Liver (tissue), 9 donors: ENCODE results near the gene MRPL40. TPM values are rescaled to one million over a fixed set of nuclear protein-coding genes. Genes with fewer than 3 reads are reported as not detected.

Experiments used
- DNase-seq: peaks from one replicate; pipeline ENCODE4 v3.0.0-alpha.2; 2017; ENCODE audit warnings: low spot score
- H3K27ac ChIP-seq, 2 donors: one replicate each; pipeline ENCODE4 v1.7.0; 2013; ENCODE audit warnings: inconsistent platforms in 2 of 2, low read length in 2 of 2, control low read depth in 1 of 2, low read depth in 1 of 2, mild to moderate bottlenecking in 1 of 2
- H3K27me3 ChIP-seq, 4 donors: one replicate each; pipeline versions ENCODE4 v1.6.1 to v1.7.0; 2013; ENCODE audit warnings: low read length in 3 of 4, inconsistent platforms in 1 of 4, mild to moderate bottlenecking in 1 of 4, moderate library complexity in 1 of 4; ENCODE audit not compliant: control insufficient read depth in 4 of 4, insufficient read depth in 4 of 4
- H3K36me3 ChIP-seq, 4 donors: one replicate each; pipeline versions ENCODE4 v1.6.1 to v1.7.0; 2013; ENCODE audit warnings: low read length in 3 of 4, mild to moderate bottlenecking in 3 of 4, low read depth in 1 of 4, moderate library complexity in 1 of 4; ENCODE audit not compliant: control insufficient read depth in 4 of 4, insufficient read depth in 3 of 4
- H3K4me1 ChIP-seq, 4 donors: one replicate each; pipeline versions ENCODE4 v1.6.1 to v1.7.0; 2013; ENCODE audit warnings: low read length in 3 of 4, mild to moderate bottlenecking in 3 of 4, moderate library complexity in 1 of 4; ENCODE audit not compliant: control insufficient read depth in 4 of 4, insufficient read depth in 4 of 4
- H3K4me3 ChIP-seq, 3 donors: one replicate each; pipeline versions ENCODE4 v1.6.1 to v1.7.0; 2013; ENCODE audit warnings: low read length in 3 of 3, control low read depth in 1 of 3, low read depth in 1 of 3, mild to moderate bottlenecking in 1 of 3
- H3K9ac ChIP-seq, 2 donors: one replicate each; pipeline ENCODE4 v1.7.0; 2013; ENCODE audit warnings: low read length in 2 of 2, mild to moderate bottlenecking in 2 of 2, moderate library complexity in 2 of 2, control low read depth in 1 of 2, low read depth in 1 of 2
- H3K9me3 ChIP-seq, 4 donors: one replicate each; pipeline versions ENCODE4 v1.6.1 to v1.7.0; 2013; ENCODE audit warnings: low read length in 3 of 4; ENCODE audit not compliant: control insufficient read depth in 4 of 4
- EGR1 ChIP-seq, 2 donors: IDR thresholded peaks; 2 replicates each; pipeline ENCODE4 v1.6.1; 2016 to 2018; ENCODE audit warnings: antibody characterized with exemption in 2 of 2, low read depth in 2 of 2
- FOXA1 ChIP-seq: IDR thresholded peaks from 2 replicates; pipeline ENCODE4 v1.6.1; 2016; ENCODE audit warnings: antibody characterized with exemption
- FOXA2 ChIP-seq: IDR thresholded peaks from 2 replicates; pipeline ENCODE4 v1.6.1; 2016; ENCODE audit warnings: antibody characterized with exemption
- GABPA ChIP-seq, 2 donors: IDR thresholded peaks in 1 of 2; conservative IDR thresholded peaks in 1 of 2; 2 replicates each; pipeline ENCODE4 v1.6.1; 2016; ENCODE audit warnings: antibody characterized with exemption in 2 of 2, mild to moderate bottlenecking in 1 of 2, moderate library complexity in 1 of 2
- HNF4A ChIP-seq, 2 donors: conservative IDR thresholded peaks; 2 replicates each; pipeline ENCODE4 v1.6.1; 2016; ENCODE audit warnings: antibody characterized with exemption in 2 of 2, mild to moderate bottlenecking in 2 of 2
- HNF4G ChIP-seq: IDR thresholded peaks from 2 replicates; pipeline ENCODE4 v1.6.1; 2016; ENCODE audit warnings: antibody characterized with exemption
- JUND ChIP-seq, 2 donors: IDR thresholded peaks; 2 replicates each; pipeline ENCODE4 v1.6.1; 2016; ENCODE audit warnings: antibody characterized with exemption in 2 of 2
- RXRA ChIP-seq, 2 donors: IDR thresholded peaks; 2 replicates each; pipeline ENCODE4 v1.6.1; 2017 to 2018; ENCODE audit warnings: antibody characterized with exemption in 2 of 2, mild to moderate bottlenecking in 1 of 2
- SP1 ChIP-seq: IDR thresholded peaks from 2 replicates; pipeline ENCODE4 v1.6.1; 2018; ENCODE audit warnings: antibody characterized with exemption, mild to moderate bottlenecking
- TAF1 ChIP-seq: conservative IDR thresholded peaks from 2 replicates; pipeline ENCODE4 v1.6.1; 2016; ENCODE audit warnings: antibody characterized with exemption, mild to moderate bottlenecking
- WGBS: extraction: QIAGEN DNeasy Blood & Tissue Kit; methylation state at CpG from one replicate; pipeline ENCODE4 v1.1.7; 2013; 5-methylcytosine and 5-hydroxymethylcytosine counted together
- polyA plus RNA-seq, 2 donors: library from polyadenylated mRNA; stranded (reverse) in 1 of 2; unstranded in 1 of 2; fragments of 200-250 nt in 1 of 2; fragments of >200 nt in 1 of 2; fragmentation: Nextera tagmentation in 1 of 2; extraction: Ambion mirVana in 1 of 2; gene quantifications; one replicate each; pipeline versions ENCODE4 v1.2.1 to v1.2.3, GENCODE V29; 2013 to 2015
- total RNA-seq, 2 donors: library from RNA; depleted of rRNA; stranded (reverse); fragments of >200 nt; gene quantifications; one replicate each; pipeline ENCODE4 v1.2.3, GENCODE V29; 2014
- TF ChIP-seq, protein P1 (sequence below): IDR thresholded peaks from 2 replicates; pipeline ENCODE4 v1.6.1; 2016; ENCODE audit warnings: antibody characterized with exemption, mild to moderate bottlenecking
- TF ChIP-seq, protein P2 (sequence below): fragments of 150-350 bp; IDR thresholded peaks from 2 replicates; pipeline ENCODE4 v1.5.1; 2017; ENCODE audit warnings: improper control_type of control experiment, low read depth, low read length; ENCODE audit not compliant: missing input control
- TF ChIP-seq, protein P3 (sequence below): IDR thresholded peaks from 2 replicates; pipeline ENCODE4 v1.6.1; 2016; ENCODE audit warnings: antibody characterized with exemption
- donor health status: healthy.
- donor health status: healthy.
- donor health status: healthy.
- donor health status: healthy.
- donor health status: healthy.

MRPL40 gene
- total and polyA plus RNA-seq, 4 donors, result 11.3 to 52.0 (median 27.7) TPM

DNA sequence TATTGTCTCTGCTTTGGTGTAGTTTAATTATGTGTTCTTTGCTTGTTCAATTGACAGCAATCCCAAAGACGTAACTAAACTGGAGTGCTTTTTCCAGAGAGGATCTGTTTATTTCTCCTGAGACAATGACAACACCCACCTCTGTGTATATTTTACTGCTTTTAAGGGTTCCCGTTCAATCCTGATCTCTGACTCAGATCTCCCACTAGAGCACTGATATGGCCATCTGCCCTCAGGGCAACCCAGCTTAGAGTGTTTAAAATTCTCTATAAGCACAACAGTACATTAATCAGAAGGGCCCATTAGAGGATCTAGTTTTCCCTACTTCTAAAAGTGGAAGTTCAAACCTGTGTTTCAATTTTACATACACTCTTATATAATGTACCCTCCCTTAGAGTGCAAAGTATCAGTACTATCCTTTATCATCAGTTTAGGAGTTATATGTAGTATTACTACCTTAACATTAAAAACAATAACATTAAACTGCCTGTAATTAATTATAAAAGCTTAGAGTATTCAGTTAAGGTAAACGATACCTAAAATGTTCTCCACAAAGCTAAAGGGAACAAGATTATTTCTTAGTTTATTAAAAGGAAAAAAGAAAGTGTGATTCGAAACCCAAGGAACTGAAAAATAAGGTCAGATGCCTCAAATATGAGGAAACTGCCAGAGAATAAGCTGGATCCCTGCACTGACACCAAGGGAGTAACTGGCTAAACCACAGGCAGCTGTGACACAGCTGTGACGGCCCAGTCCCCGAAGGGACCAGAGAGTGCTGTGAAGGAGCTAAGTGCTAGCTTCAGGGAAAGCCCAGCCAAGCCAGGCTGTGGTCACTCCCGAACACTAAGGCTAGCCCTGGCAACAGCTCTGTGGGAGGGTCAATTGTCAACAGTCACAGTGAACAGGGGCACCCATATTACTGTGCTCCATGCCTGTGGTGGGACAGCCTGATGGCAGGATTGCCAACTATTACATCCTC lies 31.4 kb downstream of the MRPL40 start:
- 81% methylated on average over 7 of the region's 7 CpGs for WGBS
- DNase-seq, result no peak
- TF ChIP-seq RXRA (IDR thresholded peaks at IDR 0.05), result no peak
- TF ChIP-seq, protein P1, sequence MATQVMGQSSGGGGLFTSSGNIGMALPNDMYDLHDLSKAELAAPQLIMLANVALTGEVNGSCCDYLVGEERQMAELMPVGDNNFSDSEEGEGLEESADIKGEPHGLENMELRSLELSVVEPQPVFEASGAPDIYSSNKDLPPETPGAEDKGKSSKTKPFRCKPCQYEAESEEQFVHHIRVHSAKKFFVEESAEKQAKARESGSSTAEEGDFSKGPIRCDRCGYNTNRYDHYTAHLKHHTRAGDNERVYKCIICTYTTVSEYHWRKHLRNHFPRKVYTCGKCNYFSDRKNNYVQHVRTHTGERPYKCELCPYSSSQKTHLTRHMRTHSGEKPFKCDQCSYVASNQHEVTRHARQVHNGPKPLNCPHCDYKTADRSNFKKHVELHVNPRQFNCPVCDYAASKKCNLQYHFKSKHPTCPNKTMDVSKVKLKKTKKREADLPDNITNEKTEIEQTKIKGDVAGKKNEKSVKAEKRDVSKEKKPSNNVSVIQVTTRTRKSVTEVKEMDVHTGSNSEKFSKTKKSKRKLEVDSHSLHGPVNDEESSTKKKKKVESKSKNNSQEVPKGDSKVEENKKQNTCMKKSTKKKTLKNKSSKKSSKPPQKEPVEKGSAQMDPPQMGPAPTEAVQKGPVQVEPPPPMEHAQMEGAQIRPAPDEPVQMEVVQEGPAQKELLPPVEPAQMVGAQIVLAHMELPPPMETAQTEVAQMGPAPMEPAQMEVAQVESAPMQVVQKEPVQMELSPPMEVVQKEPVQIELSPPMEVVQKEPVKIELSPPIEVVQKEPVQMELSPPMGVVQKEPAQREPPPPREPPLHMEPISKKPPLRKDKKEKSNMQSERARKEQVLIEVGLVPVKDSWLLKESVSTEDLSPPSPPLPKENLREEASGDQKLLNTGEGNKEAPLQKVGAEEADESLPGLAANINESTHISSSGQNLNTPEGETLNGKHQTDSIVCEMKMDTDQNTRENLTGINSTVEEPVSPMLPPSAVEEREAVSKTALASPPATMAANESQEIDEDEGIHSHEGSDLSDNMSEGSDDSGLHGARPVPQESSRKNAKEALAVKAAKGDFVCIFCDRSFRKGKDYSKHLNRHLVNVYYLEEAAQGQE, result no peak
- TF ChIP-seq FOXA1, result no peak
- Histone ChIP-seq H3K4me1 (no peaks in the 10 kb centered on the region), H3K9me3 (no peaks in the 10 kb centered on the region), H3K27ac (no peak overlapping the region), H3K36me3 (peaks cover 25 to 63% (median 55%) of the 10 kb centered on the region in 4 donors), H3K9ac (no peak overlapping the region), H3K4me3 (no peak overlapping the region), H3K27me3 (no peaks in the 10 kb centered on the region)

DNA sequence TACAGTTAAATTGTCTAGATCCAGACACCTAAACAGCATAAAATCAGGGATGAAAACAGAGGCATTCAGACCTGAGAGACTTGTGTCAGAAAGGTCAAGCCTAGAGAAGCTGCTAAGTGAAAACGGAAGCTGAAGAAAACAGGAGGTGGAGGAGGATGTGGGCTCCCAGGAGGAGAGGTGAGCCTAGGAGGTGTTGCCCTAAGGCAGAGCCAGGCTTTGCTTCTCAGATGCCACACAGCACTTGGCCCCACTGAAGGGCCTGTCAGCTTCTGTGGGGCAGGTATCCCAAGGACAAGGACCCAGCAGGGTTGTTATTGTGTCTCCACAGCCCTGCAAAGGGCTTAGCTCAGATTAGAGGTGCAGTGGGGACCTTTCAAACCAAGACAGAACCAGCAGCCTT lies 32.2 kb downstream of the MRPL40 start:
- DNase-seq, result no peak
- no peaks in the 10 kb centered on the region for H3K27me3 ChIP-seq
- 80% methylated on average over 1 of the region's 1 CpG for WGBS
- H3K36me3 ChIP-seq, result peaks cover 30 to 69% (median 59%) of the 10 kb centered on the region in 4 donors
- H3K4me1 ChIP-seq, result no peaks in the 10 kb centered on the region
- H3K9me3 ChIP-seq, result no peaks in the 10 kb centered on the region
- no peak overlapping the region for H3K9ac ChIP-seq
- TF ChIP-seq GABPA (IDR thresholded peaks at IDR 0.05 in 1 of 2, conservative IDR thresholded peaks at IDR 0.05 in 1 of 2) (no peak), HNF4A (conservative IDR thresholded peaks at IDR 0.05) (no peak)
- TF ChIP-seq, protein P2, sequence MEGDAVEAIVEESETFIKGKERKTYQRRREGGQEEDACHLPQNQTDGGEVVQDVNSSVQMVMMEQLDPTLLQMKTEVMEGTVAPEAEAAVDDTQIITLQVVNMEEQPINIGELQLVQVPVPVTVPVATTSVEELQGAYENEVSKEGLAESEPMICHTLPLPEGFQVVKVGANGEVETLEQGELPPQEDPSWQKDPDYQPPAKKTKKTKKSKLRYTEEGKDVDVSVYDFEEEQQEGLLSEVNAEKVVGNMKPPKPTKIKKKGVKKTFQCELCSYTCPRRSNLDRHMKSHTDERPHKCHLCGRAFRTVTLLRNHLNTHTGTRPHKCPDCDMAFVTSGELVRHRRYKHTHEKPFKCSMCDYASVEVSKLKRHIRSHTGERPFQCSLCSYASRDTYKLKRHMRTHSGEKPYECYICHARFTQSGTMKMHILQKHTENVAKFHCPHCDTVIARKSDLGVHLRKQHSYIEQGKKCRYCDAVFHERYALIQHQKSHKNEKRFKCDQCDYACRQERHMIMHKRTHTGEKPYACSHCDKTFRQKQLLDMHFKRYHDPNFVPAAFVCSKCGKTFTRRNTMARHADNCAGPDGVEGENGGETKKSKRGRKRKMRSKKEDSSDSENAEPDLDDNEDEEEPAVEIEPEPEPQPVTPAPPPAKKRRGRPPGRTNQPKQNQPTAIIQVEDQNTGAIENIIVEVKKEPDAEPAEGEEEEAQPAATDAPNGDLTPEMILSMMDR, result no peak
- no peak overlapping the region for H3K27ac ChIP-seq
- H3K4me3 ChIP-seq, result no peak overlapping the region

DNA sequence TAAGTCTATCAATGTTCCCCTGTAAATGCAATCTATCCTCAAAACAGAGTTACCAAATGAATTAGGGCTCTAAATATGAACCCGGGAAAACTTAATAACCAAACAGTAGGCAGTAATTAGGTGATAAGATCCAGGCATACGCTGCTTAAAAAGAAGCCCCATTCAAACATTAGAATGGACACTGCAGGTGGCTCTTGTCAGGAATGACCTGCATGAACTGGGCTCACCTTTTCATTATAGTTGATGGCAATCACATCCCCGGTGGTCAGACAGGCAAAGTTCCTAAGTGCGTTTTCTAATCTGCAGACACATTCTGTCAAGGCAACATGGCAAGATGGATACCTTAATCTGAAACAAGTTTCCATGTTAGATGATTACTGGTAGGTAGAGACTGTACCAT lies 32.6 kb downstream of the MRPL40 start:
- 95% methylated on average over 4 of the region's 4 CpGs for WGBS
- no peak overlapping the region for H3K9ac ChIP-seq
- peaks cover 30 to 73% (median 63%) of the 10 kb centered on the region in 4 donors for H3K36me3 ChIP-seq
- H3K27me3 ChIP-seq, result no peaks in the 10 kb centered on the region
- H3K4me3 ChIP-seq, result no peak overlapping the region
- H3K27ac ChIP-seq, result no peak overlapping the region
- no peaks in the 10 kb centered on the region for H3K9me3 ChIP-seq
- no peaks in the 10 kb centered on the region for H3K4me1 ChIP-seq
- no peak for DNase-seq
- no peak for TF ChIP-seq HNF4G
- TF ChIP-seq SP1, result no peak
- TF ChIP-seq TAF1, result no peak
- TF ChIP-seq JUND (IDR thresholded peaks at IDR 0.05), result no peak
- TF ChIP-seq FOXA2, result no peak
- TF ChIP-seq, protein P2, result no peak
- TF ChIP-seq, protein P1, result no peak
- TF ChIP-seq EGR1 (IDR thresholded peaks at IDR 0.05; ENCODE audit: low read depth in 2 of 2), result no peak
- no peak for TF ChIP-seq GABPA (IDR thresholded peaks at IDR 0.05 in 1 of 2, conservative IDR thresholded peaks at IDR 0.05 in 1 of 2)
- no peak for TF ChIP-seq HNF4A (conservative IDR thresholded peaks at IDR 0.05)
- no peak for TF ChIP-seq FOXA1
- TF ChIP-seq, protein P3, sequence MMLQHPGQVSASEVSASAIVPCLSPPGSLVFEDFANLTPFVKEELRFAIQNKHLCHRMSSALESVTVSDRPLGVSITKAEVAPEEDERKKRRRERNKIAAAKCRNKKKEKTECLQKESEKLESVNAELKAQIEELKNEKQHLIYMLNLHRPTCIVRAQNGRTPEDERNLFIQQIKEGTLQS, result no peak
